B cell (primary cell): Measurements from ENCODE around the gene CHMP1B. TPM values are rescaled to one million over a fixed set of nuclear protein-coding genes. Genes with fewer than 3 reads are reported as not detected.

Source experiments
- ATAC-seq: fragments of 200-7000 bp; cut with Tn5 transposase; one replicate; pipeline ENCODE4 v1.10.0; 2021; ENCODE audit warnings: low read depth, mild to moderate bottlenecking, moderate number of reproducible peaks, moderate library complexity
- CTCF ChIA-PET: fragments of 350-600 bp; sonication (Branson Sonifier 250); formaldehyde crosslinking; loops from one replicate; lab custom pipeline; 2021; ENCODE audit warnings: antibody characterized with exemption, inconsistent platforms; lab: Charles Lee
- POLR2A ChIA-PET: fragments of 350-600 bp; sonication (Branson Sonifier 250); formaldehyde crosslinking; loops from one replicate; lab custom pipeline; 2021; ENCODE audit warnings: antibody characterized with exemption; lab: Charles Lee
- DNase-seq: peaks from one replicate; pipeline ENCODE4 v3.0.0; 2013
- H2AFZ ChIP-seq: 2 replicates; pipeline ENCODE4 v1.6.1; 2012; ENCODE audit warnings: mild to moderate bottlenecking, low read depth, low read length; ENCODE audit not compliant: insufficient read depth, poor library complexity, severe bottlenecking
- H3K27ac ChIP-seq, 2 donors: 1 replicate in 1 of 2; 2 replicates in 1 of 2; pipeline ENCODE4 v1.5.1; 2012 to 2013; ENCODE audit warnings: low read length in 2 of 2, mild to moderate bottlenecking in 2 of 2, moderate library complexity in 1 of 2
- H3K27me3 ChIP-seq, 4 experiments: fragments of 200-600 bp in 1 of 4; sonication (generic) in 1 of 4; replicated peaks in 1 of 4; 1 replicate in 2 of 4; 2 replicates in 2 of 4; pipeline versions ENCODE4 v1.6.1 to v1.7.0; 2013 to 2016; ENCODE audit warnings: low read length in 3 of 4, mild to moderate bottlenecking in 2 of 4, mixed read lengths in 1 of 4, moderate library complexity in 1 of 4; ENCODE audit not compliant: insufficient read depth in 4 of 4, control insufficient read depth in 3 of 4; ENCODE audit errors: control extremely low read depth in 1 of 4
- H3K36me3 ChIP-seq, 2 experiments: replicated peaks in 1 of 2; 1 replicate in 1 of 2; 2 replicates in 1 of 2; pipeline versions ENCODE4 v1.6.1 to v1.7.1; 2013; ENCODE audit warnings: low read length in 1 of 2; ENCODE audit not compliant: insufficient read depth in 2 of 2, control insufficient read depth in 1 of 2; ENCODE audit errors: control extremely low read depth in 1 of 2, extremely low read depth in 1 of 2
- H3K4me1 ChIP-seq, 2 donors: fragments of 200-600 bp in 1 of 2; sonication (generic) in 1 of 2; 1 replicate in 1 of 2; 2 replicates in 1 of 2; pipeline versions ENCODE4 v1.5.1 to v1.6.1; 2013 to 2017; ENCODE audit warnings: low read length in 2 of 2; ENCODE audit not compliant: control insufficient read depth in 2 of 2, insufficient read depth in 2 of 2
- H3K4me2 ChIP-seq: replicated peaks from 2 replicates; pipeline ENCODE3; 2012; ENCODE audit warnings: mild to moderate bottlenecking, low read depth, low read length; ENCODE audit not compliant: poor library complexity, severe bottlenecking
- H3K4me3 ChIP-seq, 5 experiments: fragments of 200-600 bp in 1 of 5; sonication (generic) in 1 of 5; 1 replicate in 3 of 5; 2 replicates in 2 of 5; pipeline versions ENCODE4 v1.5.1 to v1.7.0; 2011 to 2016; ENCODE audit warnings: low read length in 4 of 5, mild to moderate bottlenecking in 4 of 5, low read depth in 2 of 5, control low read depth in 1 of 5, moderate library complexity in 1 of 5; ENCODE audit not compliant: insufficient read depth in 1 of 5; ENCODE audit errors: control extremely low read depth in 1 of 5, extremely low read depth in 1 of 5
- H3K79me2 ChIP-seq: fragments of 200-600 bp; sonication (generic); one replicate; pipeline ENCODE4 v1.6.0; 2016; ENCODE audit warnings: low read length; ENCODE audit not compliant: control insufficient read depth, insufficient read depth
- H3K9ac ChIP-seq: fragments of 200-600 bp; sonication (generic); 2 replicates; pipeline ENCODE4 v1.6.1; 2017; ENCODE audit warnings: mild to moderate bottlenecking, low read length, moderate library complexity
- H3K9me3 ChIP-seq, 3 donors: one replicate each; pipeline versions ENCODE4 v1.6.1 to v1.7.1; 2013; ENCODE audit warnings: low read length in 2 of 3; ENCODE audit not compliant: control insufficient read depth in 2 of 3, insufficient read depth in 1 of 3; ENCODE audit errors: control extremely low read depth in 1 of 3
- H4K20me1 ChIP-seq: 2 replicates; pipeline ENCODE4 v1.6.0; 2012; ENCODE audit warnings: mild to moderate bottlenecking, low read length; ENCODE audit not compliant: insufficient read depth, control insufficient read depth, poor library complexity, severe bottlenecking
- H3K27ac Mint-ChIP-seq: one replicate; pipeline ENCODE4 v1.8.0; 2021; ENCODE audit warnings: mixed read lengths
- H3K27me3 Mint-ChIP-seq: one replicate; pipeline ENCODE4 v1.8.0; 2021; ENCODE audit warnings: mixed read lengths
- H3K4me1 Mint-ChIP-seq: one replicate; pipeline ENCODE4 v1.8.0; 2021; ENCODE audit warnings: mixed read lengths
- H3K4me3 Mint-ChIP-seq: one replicate; pipeline ENCODE4 v1.8.0; 2021; ENCODE audit warnings: mixed read lengths
- H3K9me3 Mint-ChIP-seq: one replicate; pipeline ENCODE4 v1.8.0; 2022; ENCODE audit warnings: mixed read lengths; ENCODE audit not compliant: insufficient read depth
- EZH2 ChIP-seq: IDR thresholded peaks from 2 replicates; pipeline ENCODE4 v1.6.1; 2012; ENCODE audit warnings: borderline replicate concordance, low read depth, mild to moderate bottlenecking, moderate library complexity, low read length; ENCODE audit not compliant: insufficient read depth, poor library complexity, severe bottlenecking
- WGBS: methylation state at CpG from one replicate; pipeline ENCODE4 v1.1.5; 2013; ENCODE audit warnings: missing lambda C conversion rate; ENCODE audit not compliant: insufficient coverage; 5-methylcytosine and 5-hydroxymethylcytosine counted together
- intact Hi-C: fragments of 100-400 bp; cut with micrococcal nuclease; formaldehyde crosslinking; loops from one replicate; pipeline ENCODE4 v1.10.0; 2022
- polyA plus RNA-seq: library from polyadenylated mRNA; depleted of rRNA; stranded (reverse); fragments of >200 nt; gene quantifications from 2 replicates; pipeline ENCODE4 v1.2.3, GENCODE V29; 2012
- total RNA-seq, 2 donors: library from RNA; stranded (reverse); fragments of 120-200 nt in 1 of 2; gene quantifications; 1 replicate in 1 of 2; 2 replicates in 1 of 2; pipeline versions ENCODE4 v1.2.3 to v1.2.4, GENCODE V29; 2013 to 2022
- TF ChIP-seq, protein P1 (sequence below): fragments of 200-600 bp; IDR thresholded peaks from one replicate; pipeline ENCODE4 v1.8.0; 2022; ENCODE audit warnings: antibody characterized with exemption, mild to moderate bottlenecking

CHMP1B gene
- total and polyA plus RNA-seq, 2 donors (not counting 1 experiment from before 2014, with no cell fraction given), result 55.4 to 86.0 TPM

DNA sequence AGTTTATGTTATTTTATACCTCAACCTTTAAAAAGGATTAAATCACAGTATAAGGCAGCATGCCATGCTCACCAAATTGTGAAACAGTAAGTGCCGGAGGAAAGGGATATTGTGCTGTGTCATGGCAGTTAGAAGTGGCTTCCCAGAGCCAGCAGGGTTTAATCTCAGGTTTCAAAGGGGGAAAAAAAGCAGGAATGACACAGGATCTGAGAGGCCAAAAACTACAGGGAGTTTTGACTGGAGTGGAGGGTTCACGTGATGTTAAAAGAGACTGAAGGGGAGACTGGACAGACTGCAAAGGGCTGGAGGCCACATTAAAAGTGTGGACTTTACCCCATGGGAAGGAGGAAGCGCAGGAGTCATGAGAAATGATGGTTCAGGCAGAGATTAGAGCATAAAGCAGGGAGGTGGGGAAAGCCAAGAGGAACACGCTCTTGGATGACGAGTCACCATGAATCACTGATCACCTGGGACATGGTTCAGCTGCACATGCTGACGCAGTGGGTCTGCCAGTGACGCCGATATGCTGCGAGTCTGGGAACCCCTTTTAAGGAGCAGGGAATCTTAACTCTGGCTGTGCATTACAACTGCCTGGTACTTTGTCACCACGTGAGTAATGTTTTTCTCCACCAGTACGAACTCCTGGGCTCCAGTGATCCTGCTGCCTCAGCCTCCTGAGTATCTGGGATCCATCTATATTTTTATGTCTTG, 6.1 kb downstream of the CHMP1B start:
- TF ChIP-seq, protein P1, sequence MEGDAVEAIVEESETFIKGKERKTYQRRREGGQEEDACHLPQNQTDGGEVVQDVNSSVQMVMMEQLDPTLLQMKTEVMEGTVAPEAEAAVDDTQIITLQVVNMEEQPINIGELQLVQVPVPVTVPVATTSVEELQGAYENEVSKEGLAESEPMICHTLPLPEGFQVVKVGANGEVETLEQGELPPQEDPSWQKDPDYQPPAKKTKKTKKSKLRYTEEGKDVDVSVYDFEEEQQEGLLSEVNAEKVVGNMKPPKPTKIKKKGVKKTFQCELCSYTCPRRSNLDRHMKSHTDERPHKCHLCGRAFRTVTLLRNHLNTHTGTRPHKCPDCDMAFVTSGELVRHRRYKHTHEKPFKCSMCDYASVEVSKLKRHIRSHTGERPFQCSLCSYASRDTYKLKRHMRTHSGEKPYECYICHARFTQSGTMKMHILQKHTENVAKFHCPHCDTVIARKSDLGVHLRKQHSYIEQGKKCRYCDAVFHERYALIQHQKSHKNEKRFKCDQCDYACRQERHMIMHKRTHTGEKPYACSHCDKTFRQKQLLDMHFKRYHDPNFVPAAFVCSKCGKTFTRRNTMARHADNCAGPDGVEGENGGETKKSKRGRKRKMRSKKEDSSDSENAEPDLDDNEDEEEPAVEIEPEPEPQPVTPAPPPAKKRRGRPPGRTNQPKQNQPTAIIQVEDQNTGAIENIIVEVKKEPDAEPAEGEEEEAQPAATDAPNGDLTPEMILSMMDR, result no peak
- TF ChIP-seq EZH2, result no peak
- H2AFZ ChIP-seq, result no peak overlapping the region
- no peaks in the 10 kb centered on the region for H3K9me3 Mint-ChIP-seq
- H3K4me1 ChIP-seq, result peaks cover 13 to 14% of the 10 kb centered on the region in 2 donors
- H3K79me2 ChIP-seq, result peaks cover 14% of the 10 kb centered on the region
- peaks cover 10% of the 10 kb centered on the region for H4K20me1 ChIP-seq
- no peak overlapping the region for H3K4me2 ChIP-seq
- no peaks in the 10 kb centered on the region for H3K27me3 Mint-ChIP-seq
- H3K27ac Mint-ChIP-seq, result no peak overlapping the region
- H3K9me3 ChIP-seq, result no peaks in the 10 kb centered on the region
- H3K36me3 ChIP-seq, result peaks cover 0 to 13% of the 10 kb centered on the region in 2 experiments
- H3K4me3 Mint-ChIP-seq, result no peak overlapping the region
- H3K4me1 Mint-ChIP-seq, result peaks cover 18% of the 10 kb centered on the region
- H3K4me3 ChIP-seq, result no peak overlapping the region
- no peak for DNase-seq
- no peak for ATAC-seq
- 66% methylated on average over 10 of the region's 11 CpGs for WGBS
- H3K9ac ChIP-seq, result no peak overlapping the region
- CTCF ChIA-PET, result no interaction called here
- no peaks in the 10 kb centered on the region for H3K27me3 ChIP-seq
- POLR2A ChIA-PET, result no interaction called here
- intact Hi-C loops, result no loop called here
- H3K27ac ChIP-seq, result no peak overlapping the region

DNA sequence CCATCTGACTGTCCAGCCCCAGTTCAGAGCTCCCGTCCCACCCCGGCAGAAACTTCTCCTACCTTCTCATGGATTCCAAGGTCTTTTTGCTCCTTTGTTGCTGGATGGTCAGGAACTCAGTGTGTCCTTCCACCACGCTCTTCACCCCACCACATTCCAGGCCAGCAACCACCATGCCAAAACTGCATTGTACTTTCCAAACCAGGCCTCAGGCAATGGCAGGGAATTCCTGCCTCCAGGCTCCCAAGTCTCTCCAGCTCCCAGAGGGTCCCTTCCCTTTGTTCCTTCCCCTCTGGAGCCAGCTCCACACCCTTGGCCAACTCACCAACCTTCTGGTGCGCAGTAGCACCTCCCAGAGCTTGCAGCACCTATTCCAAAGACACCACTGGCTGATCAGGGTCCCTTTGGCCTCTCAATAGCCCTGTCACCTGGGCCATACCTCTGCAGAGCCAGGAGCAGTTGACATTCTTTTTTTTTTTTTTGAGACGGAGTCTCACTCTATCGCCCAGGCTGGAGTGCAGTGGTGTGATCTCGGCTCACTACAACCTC, 8.1 kb downstream of the CHMP1B start:
- H3K4me2 ChIP-seq, result no peak overlapping the region
- no peaks in the 10 kb centered on the region for H4K20me1 ChIP-seq
- H3K36me3 ChIP-seq, result peaks cover 0 to 6% of the 10 kb centered on the region in 2 experiments
- no peaks in the 10 kb centered on the region for H3K79me2 ChIP-seq
- no peaks in the 10 kb centered on the region for H3K27me3 ChIP-seq
- H3K4me1 ChIP-seq, result no peaks in the 10 kb centered on the region
- H3K9ac ChIP-seq, result no peak overlapping the region
- CTCF ChIA-PET, result no interaction called here
- intact Hi-C loops, result no loop called here
- 100% methylated on average over 4 of the region's 7 CpGs for WGBS
- H3K4me3 ChIP-seq, result no peak overlapping the region
- POLR2A ChIA-PET, result no interaction called here
- H2AFZ ChIP-seq, result no peak overlapping the region
- no peak overlapping the region for H3K27ac Mint-ChIP-seq
- no peaks in the 10 kb centered on the region for H3K9me3 ChIP-seq
- ATAC-seq (no peak), DNase-seq (no peak)
- H3K4me3 Mint-ChIP-seq, result no peak overlapping the region
- peaks cover 6% of the 10 kb centered on the region for H3K4me1 Mint-ChIP-seq
- no peak overlapping the region for H3K27ac ChIP-seq
- no peaks in the 10 kb centered on the region for H3K9me3 Mint-ChIP-seq
- H3K27me3 Mint-ChIP-seq, result no peaks in the 10 kb centered on the region
- TF ChIP-seq, protein P1, result no peak
- no peak for TF ChIP-seq EZH2
